Osteoblast (primary cell): ENCODE data around the gene PLAU. TPM values are rescaled to one million over a fixed set of nuclear protein-coding genes. Genes with fewer than 3 reads are reported as not detected.
A peak's percentile ranks its signal among the peaks of the same experiment; 100 is the strongest.

ENCODE experiments used
- DNase-seq: peaks from one replicate; pipeline ENCODE4 v3.0.0; 2011; ENCODE audit warnings: low spot score, mixed read lengths; ENCODE audit not compliant: insufficient read length; ENCODE audit errors: missing footprints
- H2AFZ ChIP-seq: 2 replicates; pipeline ENCODE4 v1.6.0; 2011; ENCODE audit warnings: mild to moderate bottlenecking, low read length
- H3K27ac ChIP-seq: 2 replicates; pipeline ENCODE4 v1.5.1; 2011; ENCODE audit warnings: mild to moderate bottlenecking, low read depth, low read length, moderate library complexity
- H3K27me3 ChIP-seq: 2 replicates; pipeline ENCODE4 v1.6.0; 2012; ENCODE audit warnings: mild to moderate bottlenecking, control low read depth, inconsistent platforms, low read length, moderate library complexity; ENCODE audit not compliant: insufficient read depth
- H3K36me3 ChIP-seq: 2 replicates; pipeline ENCODE4 v1.5.1; 2011; ENCODE audit warnings: mild to moderate bottlenecking, low read length, control low read depth, moderate library complexity; ENCODE audit not compliant: insufficient read depth
- H3K4me1 ChIP-seq: 2 replicates; pipeline ENCODE4 v1.5.1; 2011; ENCODE audit warnings: mild to moderate bottlenecking, low read length, control low read depth, moderate library complexity; ENCODE audit not compliant: insufficient read depth
- H3K4me2 ChIP-seq: 2 replicates; pipeline ENCODE4 v1.6.0; 2011; ENCODE audit warnings: mild to moderate bottlenecking, low read length; ENCODE audit not compliant: insufficient read depth
- H3K4me3 ChIP-seq: fragments of 200-600 bp; sonication (generic); 3 replicates; pipeline ENCODE4 v1.5.1; 2012; ENCODE audit warnings: mild to moderate bottlenecking, low read length, inconsistent platforms; ENCODE audit not compliant: insufficient read depth
- H3K79me2 ChIP-seq: 2 replicates; pipeline ENCODE4 v1.6.0; 2012; ENCODE audit warnings: mild to moderate bottlenecking, low read length, control low read depth, inconsistent platforms; ENCODE audit not compliant: insufficient read depth
- H3K9me3 ChIP-seq: 2 replicates; pipeline ENCODE4 v1.5.1; 2011; ENCODE audit warnings: low read depth, low read length, control low read depth
- H4K20me1 ChIP-seq: 2 replicates; pipeline ENCODE4 v1.6.0; 2012; ENCODE audit warnings: mild to moderate bottlenecking, low read length, control low read depth; ENCODE audit not compliant: insufficient read depth
- total RNA-seq: library from RNA; depleted of rRNA; stranded (reverse); fragments of >200 nt; gene quantifications from 2 replicates; pipeline ENCODE4 v1.2.3, GENCODE V29; 2012
- TF ChIP-seq, protein P1 (sequence below): IDR thresholded peaks from 2 replicates; pipeline ENCODE4 v1.5.1; 2011; ENCODE audit warnings: mild to moderate bottlenecking, low read depth, low read length, moderate library complexity; ENCODE audit errors: extremely low read depth

Gene PLAU
- total RNA-seq, 1 donor: 27.9 TPM

DNA sequence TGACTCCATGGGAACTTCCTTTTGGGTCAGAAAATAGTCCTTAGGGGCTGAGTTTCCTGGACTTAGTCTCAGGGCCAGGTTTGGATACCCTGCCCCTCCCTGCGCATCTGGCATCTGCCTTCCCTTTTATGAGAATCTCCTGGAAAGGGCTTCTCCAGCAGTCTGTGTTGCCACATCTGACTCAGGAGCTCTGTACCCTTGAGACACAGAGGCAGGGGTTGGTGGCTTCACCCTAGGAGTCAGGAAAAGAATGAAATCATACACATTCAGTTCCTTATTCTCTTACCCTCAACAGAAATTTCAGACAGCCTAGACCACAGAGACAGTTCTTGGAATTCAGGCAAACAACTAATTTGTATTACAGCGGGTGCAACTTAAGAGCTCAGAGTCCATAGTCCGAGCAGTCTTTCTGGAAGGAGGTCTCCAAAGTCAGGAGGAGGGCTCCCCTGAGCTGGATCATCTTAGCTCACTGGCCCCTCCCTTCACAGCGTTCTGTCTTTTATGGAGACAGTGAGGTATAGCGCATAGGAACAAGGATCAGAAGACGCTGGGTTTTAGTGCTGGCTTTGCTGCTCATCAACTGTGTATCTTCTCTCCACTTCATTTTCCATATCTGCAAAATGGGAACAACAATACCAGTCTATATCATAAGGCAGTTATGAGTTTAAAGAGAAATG lies 3.0 kb upstream of the PLAU start:
- peaks cover 59% of the 10 kb centered on the region for H3K4me1 ChIP-seq
- H3K36me3 ChIP-seq: peaks cover 3% of the 10 kb centered on the region
- H2AFZ ChIP-seq: no peak overlapping the region
- H3K79me2 ChIP-seq: peaks cover 14% of the 10 kb centered on the region
- no peak overlapping the region for H3K4me3 ChIP-seq
- peak overlapping the region; percentile 91 for H3K27ac ChIP-seq
- H3K9me3 ChIP-seq: no peaks in the 10 kb centered on the region
- peak overlapping the region; percentile 76 for H3K4me2 ChIP-seq
- H4K20me1 ChIP-seq: no peaks in the 10 kb centered on the region
- peak; percentile 86 for DNase-seq
- TF ChIP-seq, protein P1, sequence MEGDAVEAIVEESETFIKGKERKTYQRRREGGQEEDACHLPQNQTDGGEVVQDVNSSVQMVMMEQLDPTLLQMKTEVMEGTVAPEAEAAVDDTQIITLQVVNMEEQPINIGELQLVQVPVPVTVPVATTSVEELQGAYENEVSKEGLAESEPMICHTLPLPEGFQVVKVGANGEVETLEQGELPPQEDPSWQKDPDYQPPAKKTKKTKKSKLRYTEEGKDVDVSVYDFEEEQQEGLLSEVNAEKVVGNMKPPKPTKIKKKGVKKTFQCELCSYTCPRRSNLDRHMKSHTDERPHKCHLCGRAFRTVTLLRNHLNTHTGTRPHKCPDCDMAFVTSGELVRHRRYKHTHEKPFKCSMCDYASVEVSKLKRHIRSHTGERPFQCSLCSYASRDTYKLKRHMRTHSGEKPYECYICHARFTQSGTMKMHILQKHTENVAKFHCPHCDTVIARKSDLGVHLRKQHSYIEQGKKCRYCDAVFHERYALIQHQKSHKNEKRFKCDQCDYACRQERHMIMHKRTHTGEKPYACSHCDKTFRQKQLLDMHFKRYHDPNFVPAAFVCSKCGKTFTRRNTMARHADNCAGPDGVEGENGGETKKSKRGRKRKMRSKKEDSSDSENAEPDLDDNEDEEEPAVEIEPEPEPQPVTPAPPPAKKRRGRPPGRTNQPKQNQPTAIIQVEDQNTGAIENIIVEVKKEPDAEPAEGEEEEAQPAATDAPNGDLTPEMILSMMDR: no peak
- no peaks in the 10 kb centered on the region for H3K27me3 ChIP-seq

DNA sequence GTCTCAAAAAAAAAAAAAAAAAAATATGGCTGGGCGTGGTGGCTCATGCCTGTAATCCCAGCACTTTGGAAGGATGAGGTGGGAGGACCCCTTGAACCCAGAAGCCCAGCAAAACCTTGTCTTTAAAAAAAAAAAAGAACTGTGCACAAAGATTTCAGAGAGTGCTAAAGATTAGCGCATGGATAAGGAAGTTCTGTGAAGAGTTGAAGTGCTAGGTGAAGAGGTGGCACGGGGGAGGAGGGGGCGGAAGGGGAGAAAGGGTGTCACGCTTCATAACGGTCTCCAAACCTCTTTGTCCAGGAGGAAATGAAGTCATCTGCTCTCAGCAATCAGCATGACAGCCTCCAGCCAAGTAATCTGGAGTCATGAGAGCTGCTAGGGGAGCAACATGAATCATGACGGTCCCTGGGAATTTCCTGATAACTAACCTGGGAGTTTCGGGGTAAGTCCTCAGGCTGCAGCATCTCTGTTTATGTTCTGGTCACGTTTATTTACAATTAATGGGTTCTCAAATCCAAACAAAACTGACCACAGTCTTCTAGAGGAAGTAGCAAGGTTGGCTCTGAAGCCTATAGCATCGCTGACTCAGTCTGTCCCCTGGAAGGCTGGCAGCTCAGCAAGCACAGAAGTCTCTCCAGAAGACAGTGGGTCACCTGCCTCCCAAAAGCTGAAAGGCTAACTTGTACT lies 1.9 kb upstream of the PLAU start:
- TF ChIP-seq, protein P1: no peak
- H3K79me2 ChIP-seq: peaks cover 18% of the 10 kb centered on the region
- peak; percentile 96 for DNase-seq
- peak overlapping the region; percentile 91 for H3K27ac ChIP-seq
- no peak overlapping the region for H3K4me3 ChIP-seq
- peaks cover 2% of the 10 kb centered on the region for H4K20me1 ChIP-seq
- H3K9me3 ChIP-seq: no peaks in the 10 kb centered on the region
- H3K4me2 ChIP-seq: no peak overlapping the region
- peaks cover 59% of the 10 kb centered on the region for H3K4me1 ChIP-seq
- H2AFZ ChIP-seq: no peak overlapping the region
- no peaks in the 10 kb centered on the region for H3K27me3 ChIP-seq
- peaks cover 12% of the 10 kb centered on the region for H3K36me3 ChIP-seq

- DNase-seq: no peak
- Histone ChIP-seq H4K20me1 (peaks cover 3% of the 10 kb centered on the region), H3K27me3 (no peaks in the 10 kb centered on the region), H3K9me3 (no peaks in the 10 kb centered on the region), H3K36me3 (peaks cover 18% of the 10 kb centered on the region), H3K4me2 (no peak overlapping the region), H3K4me3 (no peak overlapping the region), H2AFZ (no peak overlapping the region), H3K4me1 (peaks cover 62% of the 10 kb centered on the region), H3K27ac (peak overlapping the region; percentile 91), H3K79me2 (peaks cover 18% of the 10 kb centered on the region)
- TF ChIP-seq, protein P1: no peak
Measured at GRCh38 chr10:73909540-73910115, 1.3 kb upstream of the PLAU start.

DNA sequence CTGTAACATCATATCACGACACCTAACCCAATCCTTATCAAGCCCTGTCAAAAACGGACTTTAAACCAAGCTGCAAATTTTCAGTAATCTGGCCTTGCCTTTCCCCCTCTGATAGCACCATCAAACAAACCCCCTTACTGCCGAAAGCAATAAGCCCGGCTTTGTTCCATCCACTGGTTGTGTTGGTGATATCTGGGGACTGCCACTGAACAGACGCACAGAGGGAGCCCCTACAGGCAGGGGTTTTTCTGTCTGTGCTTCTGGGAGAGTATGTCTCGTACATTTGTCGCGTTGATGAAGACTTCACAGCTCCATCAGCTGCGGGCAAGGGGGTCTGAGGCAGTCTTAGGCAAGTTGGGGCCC lies 550 bp upstream of the PLAU start:
- H3K79me2 ChIP-seq: peaks cover 18% of the 10 kb centered on the region
- TF ChIP-seq, protein P1: no peak
- H3K4me1 ChIP-seq: peaks cover 64% of the 10 kb centered on the region
- no peak for DNase-seq
- no peaks in the 10 kb centered on the region for H3K27me3 ChIP-seq
- no peak overlapping the region for H3K27ac ChIP-seq
- peaks cover 3% of the 10 kb centered on the region for H4K20me1 ChIP-seq
- peak overlapping the region; percentile 77 for H3K4me3 ChIP-seq
- H3K4me2 ChIP-seq: peak overlapping the region; percentile 83
- H3K9me3 ChIP-seq: no peaks in the 10 kb centered on the region
- peak overlapping the region; percentile 75 for H2AFZ ChIP-seq
- H3K36me3 ChIP-seq: peaks cover 26% of the 10 kb centered on the region
